ENCODE results near the gene RBM18.

RBM18 gene

DNA sequence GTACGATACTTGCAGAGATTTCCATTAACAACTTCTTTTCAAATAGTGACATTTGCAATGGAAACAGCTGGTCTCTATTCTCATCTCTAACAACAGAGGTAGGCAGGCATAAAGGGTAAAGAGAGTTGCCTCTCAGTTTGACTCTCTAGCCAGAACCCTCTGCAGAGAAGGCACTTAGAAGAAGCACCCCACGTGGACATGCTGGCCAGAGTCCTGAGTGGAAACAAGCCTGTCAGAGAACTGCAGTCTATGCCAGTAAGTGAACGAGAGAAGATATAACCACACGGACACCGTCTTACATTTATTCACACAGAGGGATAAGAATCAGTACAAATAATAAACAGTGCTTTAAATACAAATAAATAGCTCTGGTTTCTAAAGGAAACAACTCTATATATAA, 24.9 kb downstream of the RBM18 start:
- H3K4me3 ChIP-seq (ENCODE audit: insufficient read length, low read depth): no peak overlapping the region
- H3K36me3 ChIP-seq (ENCODE audit: insufficient read depth, insufficient read length, low read length): peaks cover 43% of the 10 kb centered on the region
- H3K9ac ChIP-seq (ENCODE audit: insufficient read length, low read depth): no peak overlapping the region
- H3K9me3 ChIP-seq (ENCODE audit: insufficient read depth, low read length): no peaks in the 10 kb centered on the region
- no peak for DNase-seq (ENCODE audit: low read depth, low spot score)
- H3K27me3 ChIP-seq (ENCODE audit: insufficient read depth, insufficient read length): no peaks in the 10 kb centered on the region
- no peaks in the 10 kb centered on the region for H3K4me1 ChIP-seq (ENCODE audit: insufficient read depth, insufficient read length)
- TF ChIP-seq YY1 (IDR thresholded peaks at IDR 0.05; ENCODE audit: insufficient read depth, insufficient read length) (no peak), ZNF274 (IDR thresholded peaks at IDR 0.05; ENCODE audit: low read depth, low read length) (no peak), SUZ12 (IDR thresholded peaks at IDR 0.05; ENCODE audit: extremely low read depth, insufficient read depth, insufficient read length) (no peak)

DNA sequence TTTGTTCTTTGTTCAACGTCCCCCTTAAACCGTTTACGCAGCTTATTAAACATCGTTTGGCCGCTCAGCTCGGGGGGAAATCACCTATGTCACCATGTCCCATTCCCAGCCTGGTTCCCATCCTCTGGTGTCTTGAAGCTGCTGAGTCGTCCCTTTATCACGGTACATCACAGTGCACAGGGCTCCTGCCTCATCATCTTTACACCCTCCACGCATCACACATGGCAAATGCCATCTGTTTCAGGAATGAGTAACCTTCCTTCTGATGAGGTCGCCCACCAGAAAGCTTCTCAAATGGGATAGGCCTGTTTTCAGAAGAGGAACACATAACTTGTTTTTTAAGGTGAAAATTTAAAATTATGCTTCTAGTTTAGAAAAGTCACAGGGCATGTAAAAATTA, 28.0 kb downstream of the RBM18 start:
- Histone ChIP-seq H3K9ac (ENCODE audit: insufficient read length, low read depth) (no peak overlapping the region), H3K9me3 (ENCODE audit: insufficient read depth, low read length) (no peaks in the 10 kb centered on the region), H3K36me3 (ENCODE audit: insufficient read depth, insufficient read length, low read length) (peaks cover 17% of the 10 kb centered on the region), H3K4me1 (ENCODE audit: insufficient read depth, insufficient read length) (no peaks in the 10 kb centered on the region), H3K4me3 (ENCODE audit: insufficient read length, low read depth) (no peak overlapping the region), H3K27me3 (ENCODE audit: insufficient read depth, insufficient read length) (peaks cover 5% of the 10 kb centered on the region)
- no peak for DNase-seq (ENCODE audit: low read depth, low spot score)
- TF ChIP-seq SUZ12 (IDR thresholded peaks at IDR 0.05; ENCODE audit: extremely low read depth, insufficient read depth, insufficient read length): no peak
- no peak for TF ChIP-seq ZNF274 (IDR thresholded peaks at IDR 0.05; ENCODE audit: low read depth, low read length)

DNA sequence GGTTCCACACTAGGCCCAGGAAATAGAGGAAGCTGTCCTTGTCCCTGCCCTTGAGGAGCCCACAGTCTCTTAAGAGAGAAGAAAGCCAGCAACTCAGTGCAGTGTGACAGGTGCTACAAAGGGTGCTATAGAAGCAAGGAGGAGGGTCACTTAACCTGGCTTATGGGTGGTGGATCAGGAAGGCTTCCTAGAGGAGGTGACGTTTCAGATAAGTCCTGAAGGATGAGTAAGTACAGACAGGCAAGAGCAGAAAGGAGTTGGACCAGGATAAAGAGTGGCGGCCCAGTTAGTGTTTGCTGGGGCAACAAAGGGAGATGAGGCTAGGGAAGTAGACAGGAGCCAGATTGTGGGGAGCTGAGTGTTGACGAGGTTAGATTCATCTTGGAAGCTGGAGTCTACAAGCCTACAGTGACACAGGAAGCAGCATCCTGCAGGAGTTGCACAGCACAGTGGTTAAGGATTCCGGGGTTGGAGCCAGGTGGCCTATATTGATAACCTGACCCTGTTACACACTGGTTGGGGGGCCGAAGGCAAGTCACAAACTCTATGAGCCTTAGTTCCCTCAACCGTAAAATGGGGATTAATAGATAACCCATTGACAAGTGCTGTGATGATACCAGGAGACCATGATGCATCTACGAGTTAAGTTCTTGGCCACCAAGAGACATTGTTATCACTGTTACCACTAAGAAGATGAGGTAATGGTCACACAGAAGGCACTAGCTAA, 30.5 kb downstream of the RBM18 start:
- Histone ChIP-seq H3K9ac (ENCODE audit: insufficient read length, low read depth) (no peak overlapping the region), H3K36me3 (ENCODE audit: insufficient read depth, insufficient read length, low read length) (no peaks in the 10 kb centered on the region), H3K4me1 (ENCODE audit: insufficient read depth, insufficient read length) (no peaks in the 10 kb centered on the region), H3K27me3 (ENCODE audit: insufficient read depth, insufficient read length) (peaks cover 30% of the 10 kb centered on the region), H3K4me3 (ENCODE audit: insufficient read length, low read depth) (no peak overlapping the region), H3K9me3 (ENCODE audit: insufficient read depth, low read length) (no peaks in the 10 kb centered on the region)
- no peak for TF ChIP-seq YY1 (IDR thresholded peaks at IDR 0.05; ENCODE audit: insufficient read depth, insufficient read length)
- TF ChIP-seq SUZ12 (IDR thresholded peaks at IDR 0.05; ENCODE audit: extremely low read depth, insufficient read depth, insufficient read length): no peak
- TF ChIP-seq ZNF274 (IDR thresholded peaks at IDR 0.05; ENCODE audit: low read depth, low read length): no peak
- DNase-seq (ENCODE audit: low read depth, low spot score): no peak

DNA sequence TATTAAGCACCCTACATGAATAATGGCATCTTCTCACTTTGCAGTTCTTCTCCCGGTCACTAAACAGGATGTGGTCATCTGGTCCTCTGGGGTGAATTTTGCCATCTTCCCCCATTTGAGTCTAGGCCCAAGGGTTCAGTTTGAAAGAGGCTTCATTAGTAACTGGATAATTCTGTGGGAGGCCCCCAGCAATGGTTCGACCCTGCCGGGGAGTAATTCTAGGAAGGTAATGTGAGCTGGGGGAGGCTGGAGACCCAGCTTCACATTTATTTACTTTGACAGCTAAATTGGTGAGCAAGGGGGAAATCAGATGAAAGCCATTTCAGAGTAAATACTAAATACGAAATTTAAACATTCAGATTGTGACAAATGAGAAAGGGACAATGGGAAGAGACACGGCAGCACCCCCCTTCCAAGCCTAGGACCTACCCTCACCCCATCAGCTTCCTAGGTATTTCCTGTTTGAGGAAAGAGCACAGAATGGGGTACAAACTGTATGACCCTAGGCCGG, 31.8 kb downstream of the RBM18 start:
- no peaks in the 10 kb centered on the region for H3K4me1 ChIP-seq (ENCODE audit: insufficient read depth, insufficient read length)
- no peak for DNase-seq (ENCODE audit: low read depth, low spot score)
- peaks cover 42% of the 10 kb centered on the region for H3K27me3 ChIP-seq (ENCODE audit: insufficient read depth, insufficient read length)
- no peak overlapping the region for H3K9ac ChIP-seq (ENCODE audit: insufficient read length, low read depth)
- TF ChIP-seq ZNF274 (IDR thresholded peaks at IDR 0.05; ENCODE audit: low read depth, low read length): no peak
- TF ChIP-seq YY1 (IDR thresholded peaks at IDR 0.05; ENCODE audit: insufficient read depth, insufficient read length): no peak
- no peak for TF ChIP-seq SUZ12 (IDR thresholded peaks at IDR 0.05; ENCODE audit: extremely low read depth, insufficient read depth, insufficient read length)
- H3K4me3 ChIP-seq (ENCODE audit: insufficient read length, low read depth): no peak overlapping the region
- no peaks in the 10 kb centered on the region for H3K9me3 ChIP-seq (ENCODE audit: insufficient read depth, low read length)
- no peaks in the 10 kb centered on the region for H3K36me3 ChIP-seq (ENCODE audit: insufficient read depth, insufficient read length, low read length)

DNA sequence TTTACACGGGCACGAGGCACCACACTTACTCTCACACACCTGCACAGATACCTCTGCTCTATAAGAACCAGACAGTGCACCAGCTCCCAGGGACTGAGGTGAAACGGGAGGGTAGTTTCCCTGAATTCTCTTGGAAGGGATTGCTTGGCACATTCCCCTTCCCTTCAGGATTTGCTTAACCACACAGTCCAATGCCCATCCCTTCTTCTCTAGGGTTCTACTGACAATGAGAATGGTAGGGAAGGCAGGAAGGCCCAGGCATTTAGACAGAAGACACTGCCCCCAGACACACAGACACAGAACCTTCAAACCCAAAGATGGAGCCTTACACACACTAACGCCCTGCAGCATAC, 35.2 kb downstream of the RBM18 start:
- TF ChIP-seq YY1 (IDR thresholded peaks at IDR 0.05; ENCODE audit: insufficient read depth, insufficient read length) (no peak), SUZ12 (IDR thresholded peaks at IDR 0.05; ENCODE audit: extremely low read depth, insufficient read depth, insufficient read length) (no peak), ZNF274 (IDR thresholded peaks at IDR 0.05; ENCODE audit: low read depth, low read length) (no peak)
- H3K27me3 ChIP-seq (ENCODE audit: insufficient read depth, insufficient read length): peaks cover 76% of the 10 kb centered on the region
- peaks cover 2% of the 10 kb centered on the region for H3K4me1 ChIP-seq (ENCODE audit: insufficient read depth, insufficient read length)
- H3K9me3 ChIP-seq (ENCODE audit: insufficient read depth, low read length): no peaks in the 10 kb centered on the region
- H3K4me3 ChIP-seq (ENCODE audit: insufficient read length, low read depth): no peak overlapping the region
- H3K36me3 ChIP-seq (ENCODE audit: insufficient read depth, insufficient read length, low read length): no peaks in the 10 kb centered on the region
- no peak for DNase-seq (ENCODE audit: low read depth, low spot score)
- H3K9ac ChIP-seq (ENCODE audit: insufficient read length, low read depth): no peak overlapping the region

DNA sequence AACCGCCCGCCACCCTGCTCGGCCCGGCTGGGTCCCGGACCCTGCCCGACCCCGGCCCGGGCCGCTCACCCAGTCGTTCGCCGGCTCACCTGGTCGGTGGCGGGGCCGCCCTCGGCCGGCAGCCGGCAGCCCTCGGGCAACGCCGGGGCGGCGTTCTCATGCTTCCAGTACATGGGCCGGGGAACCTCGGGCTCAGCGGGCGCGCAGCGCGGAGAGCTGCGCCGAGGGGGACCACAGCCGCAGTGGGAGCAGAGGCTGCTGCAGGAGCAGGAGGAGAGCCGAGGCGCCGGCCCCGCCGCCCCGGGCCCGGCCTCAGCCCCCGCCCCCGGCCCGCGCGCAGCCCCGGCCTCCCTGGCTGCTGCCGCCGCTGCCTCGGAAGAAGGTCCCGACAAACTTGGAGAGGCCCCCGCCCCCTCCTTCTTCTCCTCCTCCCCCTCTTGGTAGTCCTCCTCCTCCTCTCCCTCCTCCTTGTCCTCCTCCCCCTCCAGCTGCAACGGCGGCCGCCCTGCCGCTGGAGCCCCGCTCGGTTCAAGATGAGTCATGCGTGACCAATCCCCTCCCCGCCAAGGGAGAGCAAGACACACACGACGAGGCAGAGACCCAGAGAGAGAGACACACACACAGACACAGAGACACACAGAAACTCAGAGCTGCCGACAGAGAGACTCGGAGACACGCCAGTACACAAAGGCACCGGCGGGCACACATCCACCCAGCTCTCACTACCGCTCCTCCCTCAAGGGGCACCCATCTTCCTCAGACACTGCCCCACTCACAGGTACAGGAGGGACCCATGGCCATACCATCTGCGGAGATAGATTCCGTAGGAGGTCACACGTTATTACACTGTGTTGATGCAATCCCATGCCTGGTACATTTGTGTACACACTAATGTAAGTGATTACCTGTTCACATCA, 35.8 kb downstream of the RBM18 start, which contains the start of gene LHX6:
LHX6 (minus strand) TSS at position 390 of the 917 bp plus-strand sequence; CDS start at position 173, 217 bp downstream.
- Histone ChIP-seq H3K4me3 (ENCODE audit: insufficient read length, low read depth) (peak within 1 kb of the TSS; percentile 42), H3K9ac (ENCODE audit: insufficient read length, low read depth) (peak within 1 kb of the TSS; percentile 61), H3K27me3 (ENCODE audit: insufficient read depth, insufficient read length) (peaks cover 81% of the 10 kb centered on the region), H3K4me1 (ENCODE audit: insufficient read depth, insufficient read length) (peaks cover 2% of the 10 kb centered on the region), H3K9me3 (ENCODE audit: insufficient read depth, low read length) (no peaks in the 10 kb centered on the region), H3K36me3 (ENCODE audit: insufficient read depth, insufficient read length, low read length) (no peaks in the 10 kb centered on the region)
- TF ChIP-seq SUZ12 (IDR thresholded peaks at IDR 0.05; ENCODE audit: extremely low read depth, insufficient read depth, insufficient read length) (no peak), YY1 (IDR thresholded peaks at IDR 0.05; ENCODE audit: insufficient read depth, insufficient read length) (no peak), ZNF274 (IDR thresholded peaks at IDR 0.05; ENCODE audit: low read depth, low read length) (no peak)
- DNase-seq (ENCODE audit: low read depth, low spot score): no peak

DNA sequence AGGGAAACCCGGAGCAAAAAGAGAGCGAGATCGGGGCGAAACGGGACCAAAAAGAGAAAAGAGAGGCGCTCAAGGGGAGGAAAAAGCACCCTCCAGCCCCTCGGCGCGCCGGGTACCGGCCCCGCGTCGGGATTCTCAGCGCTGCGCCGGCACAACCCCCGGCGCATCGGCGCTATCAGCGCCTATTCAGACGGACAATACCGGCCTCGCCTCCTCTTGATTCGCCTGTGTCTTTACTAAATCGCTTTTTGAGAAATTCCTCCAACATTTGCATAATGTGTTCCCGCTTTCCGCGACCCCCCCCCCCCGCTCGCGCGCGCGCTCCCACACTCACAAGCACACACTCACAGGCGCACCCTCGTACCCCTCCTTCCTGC, 36.5 kb downstream of the RBM18 start:
- peak overlapping the region; percentile 61 for H3K9ac ChIP-seq (ENCODE audit: insufficient read length, low read depth)
- H3K4me1 ChIP-seq (ENCODE audit: insufficient read depth, insufficient read length): peaks cover 4% of the 10 kb centered on the region
- no peaks in the 10 kb centered on the region for H3K9me3 ChIP-seq (ENCODE audit: insufficient read depth, low read length)
- peaks cover 88% of the 10 kb centered on the region for H3K27me3 ChIP-seq (ENCODE audit: insufficient read depth, insufficient read length)
- DNase-seq (ENCODE audit: low read depth, low spot score): no peak
- H3K4me3 ChIP-seq (ENCODE audit: insufficient read length, low read depth): peak overlapping the region; percentile 42
- TF ChIP-seq YY1 (IDR thresholded peaks at IDR 0.05; ENCODE audit: insufficient read depth, insufficient read length) (no peak), SUZ12 (IDR thresholded peaks at IDR 0.05; ENCODE audit: extremely low read depth, insufficient read depth, insufficient read length) (peak; percentile 14)
- H3K36me3 ChIP-seq (ENCODE audit: insufficient read depth, insufficient read length, low read length): no peaks in the 10 kb centered on the region
